Sigmoid colon (tissue), 7 donors: ENCODE data around the gene C1orf167. TPM values are rescaled to one million over a fixed set of nuclear protein-coding genes. Genes with fewer than 3 reads are reported as not detected.

Experiments used
- DNase-seq: peaks from one replicate; pipeline ENCODE4 v3.0.0-alpha.2; 2019
- H3K27ac ChIP-seq, 4 donors: fragments of 200-600 bp; sonication (generic); one replicate each; pipeline ENCODE4 v1.5.1; 2016 to 2019; ENCODE audit warnings: mild to moderate bottlenecking in 1 of 4
- H3K27me3 ChIP-seq, 3 donors: fragments of 200-600 bp; sonication (generic); one replicate each; pipeline ENCODE4 v1.5.1; 2019; ENCODE audit warnings: mild to moderate bottlenecking in 1 of 3
- H3K36me3 ChIP-seq, 4 donors: fragments of 200-600 bp; sonication (generic); one replicate each; pipeline ENCODE4 v1.5.1; 2016 to 2019
- H3K4me1 ChIP-seq, 4 donors: fragments of 200-600 bp; sonication (generic); one replicate each; pipeline ENCODE4 v1.5.1; 2017 to 2019
- H3K4me3 ChIP-seq, 4 donors: fragments of 200-600 bp; sonication (generic); one replicate each; pipeline ENCODE4 v1.5.1; 2017 to 2019; ENCODE audit warnings: mild to moderate bottlenecking in 2 of 4, moderate library complexity in 1 of 4
- H3K9me3 ChIP-seq, 4 donors: fragments of 200-600 bp in 3 of 4; sonication (generic) in 3 of 4; one replicate each; pipeline versions ENCODE4 v1.5.1 to v1.6.1; 2013 to 2019
- CTCF ChIP-seq, 4 experiments: fragments of 450-650 bp in 3 of 4; fragments of 200-600 bp in 1 of 4; IDR thresholded peaks; one replicate each; pipeline ENCODE4 v1.5.1; 2016 to 2019; ENCODE audit warnings: antibody characterized with exemption in 4 of 4, mild to moderate bottlenecking in 3 of 4, moderate library complexity in 2 of 4
- EP300 ChIP-seq, 4 donors: sonication (generic); formaldehyde crosslinking; IDR thresholded peaks; one replicate each; pipeline ENCODE4 v1.6.1; 2017; ENCODE audit warnings: antibody characterized with exemption in 4 of 4
- POLR2A ChIP-seq, 2 donors: fragments of 450-650 bp; IDR thresholded peaks; one replicate each; pipeline ENCODE4 v1.6.1; 2016; ENCODE audit warnings: antibody characterized with exemption in 2 of 2, mild to moderate bottlenecking in 2 of 2, moderate library complexity in 2 of 2
- POLR2AphosphoS5 ChIP-seq, 4 donors: sonication (generic); formaldehyde crosslinking; IDR thresholded peaks; one replicate each; pipeline ENCODE4 v1.6.1; 2017; ENCODE audit warnings: antibody characterized with exemption in 4 of 4
- WGBS, 2 donors: extraction: QIAGEN DNeasy Blood & Tissue Kit; methylation state at CpG; one replicate each; pipeline ENCODE4 v1.1.7; 2013; 5-methylcytosine and 5-hydroxymethylcytosine counted together
- intact Hi-C: fragments of 100-400 bp; cut with DNase I; formaldehyde crosslinking; loops from one replicate; pipeline ENCODE4 v1.15.1; 2023
- polyA plus RNA-seq, 3 donors: library from polyadenylated mRNA; stranded (reverse); fragments of 200-250 nt; gene quantifications; one replicate each; pipeline ENCODE4 v1.2.3, GENCODE V29; 2013
- total RNA-seq, 4 donors: library from RNA; depleted of rRNA; stranded (reverse); fragments of >200 nt; gene quantifications; one replicate each; pipeline ENCODE4 v1.1.0, GENCODE V29; 2016
- donor health status: healthy with polysubstance abuse.
- donor health status: Bipolar disorder and iron deficiency.
- donor health status: healthy.

C1orf167 gene
- total and polyA plus RNA-seq, 7 donors, result 0.66 to 2.4 (median 1.7) TPM; not detected in 1

- intact Hi-C loops, result loop anchor here (5.0 kb wide), 3 partner anchors 54 to 194 kb away; no protein-coding TSS in a partner anchor
- H3K9me3 ChIP-seq, result no peaks in the 10 kb centered on the region
- TF ChIP-seq EP300 (IDR thresholded peaks at IDR 0.05), result no peak
- no peak for TF ChIP-seq POLR2AphosphoS5 (IDR thresholded peaks at IDR 0.05)
- TF ChIP-seq POLR2A (IDR thresholded peaks at IDR 0.05), result no peak
- no peak for TF ChIP-seq CTCF (IDR thresholded peaks at IDR 0.05)
- H3K4me3 ChIP-seq, result no peak overlapping the region
- H3K27ac ChIP-seq, result no peak overlapping the region
- peaks cover 63 to 100% (median 76%) of the 10 kb centered on the region in 4 donors for H3K36me3 ChIP-seq
- no peak for DNase-seq
- no peaks in the 10 kb centered on the region for H3K27me3 ChIP-seq
- 90 to 93% methylated on average over 11 of the region's 11 CpGs for WGBS, 2 donors
- H3K4me1 ChIP-seq, result no peaks in the 10 kb centered on the region
These were observed 75.9 kb downstream of the C1orf167 start for GRCh38 chr1:11837767-11838348.

GRCh38 chr1:11838349-11839272, 76.6 kb downstream of the C1orf167 start:
- peak; percentile 86 for DNase-seq
- WGBS, 2 donors, result 65 to 69% methylated on average over 40 of the region's 40 CpGs
- peaks cover 60 to 98% (median 72%) of the 10 kb centered on the region in 4 donors for H3K36me3 ChIP-seq
- no peaks in the 10 kb centered on the region for H3K27me3 ChIP-seq
- intact Hi-C loops, result loop anchor here (5.0 kb wide), 3 partner anchors 54 to 194 kb away; no protein-coding TSS in a partner anchor
- TF ChIP-seq POLR2A (IDR thresholded peaks at IDR 0.05) (no peak), POLR2AphosphoS5 (IDR thresholded peaks at IDR 0.05) (peak in 1 of 4 donors; percentile 31), EP300 (IDR thresholded peaks at IDR 0.05) (no peak), CTCF (IDR thresholded peaks at IDR 0.05) (peak; percentile 92 to 98 (median 94))
- H3K4me3 ChIP-seq, result no peak overlapping the region
- H3K4me1 ChIP-seq, result no peaks in the 10 kb centered on the region
- no peak overlapping the region for H3K27ac ChIP-seq
- no peaks in the 10 kb centered on the region for H3K9me3 ChIP-seq

Other genes starting within 250 kb of the C1orf167 start
- 1 to 10 TPM; 3.5 to 9.7 (median 6.7) TPM for gene FBXO2, start 107.8 kb upstream of the C1orf167 start, total RNA-seq
- 1 to 10 TPM in 2 of 3 donors, not detected in 1; 1.2 to 2.8 TPM for gene FBXO2, start 107.8 kb upstream of the C1orf167 start, polyA plus RNA-seq
- gene FBXO44, start 107.3 kb upstream of the C1orf167 start, total RNA-seq, result 10 to 100 TPM; 12.5 to 27.3 (median 23.4) TPM
- gene FBXO44, start 107.3 kb upstream of the C1orf167 start, polyA plus RNA-seq, result 10 to 100 TPM in 1 of 3 donors, 1 to 10 TPM in 2; 1.6 to 14.2 (median 3.0) TPM
- 10 to 100 TPM in 3 of 4 donors, 1 to 10 TPM in 1; 9.2 to 19.9 (median 11.5) TPM for gene FBXO6, start 98.0 kb upstream of the C1orf167 start, total RNA-seq
- gene FBXO6, start 98.0 kb upstream of the C1orf167 start, polyA plus RNA-seq, result 10 to 100 TPM in 1 of 3 donors, 1 to 10 TPM in 2; 6.9 to 17.8 (median 9.0) TPM
- gene MAD2L2, start 81.0 kb upstream of the C1orf167 start, total RNA-seq, result 10 to 100 TPM; 28.2 to 57.9 (median 41.4) TPM
- gene MAD2L2, start 81.0 kb upstream of the C1orf167 start, polyA plus RNA-seq, result 10 to 100 TPM in 2 of 3 donors, 1 to 10 TPM in 1; 8.8 to 26.4 (median 15.0) TPM
- gene DRAXIN, start 70.5 kb upstream of the C1orf167 start, total RNA-seq, result under 1 TPM in 2 of 4 donors, not detected in 2; 0.28 to 0.36 TPM
- gene DRAXIN, start 70.5 kb upstream of the C1orf167 start, polyA plus RNA-seq, result under 1 TPM in 1 of 3 donors, not detected in 2; 0.13 TPM
- gene AGTRAP, start 26.1 kb upstream of the C1orf167 start, total RNA-seq, result 10 to 100 TPM; 22.8 to 58.3 (median 33.6) TPM
- 10 to 100 TPM in 2 of 3 donors, 1 to 10 TPM in 1; 6.7 to 57.3 (median 12.0) TPM for gene AGTRAP, start 26.1 kb upstream of the C1orf167 start, polyA plus RNA-seq
- 10 to 100 TPM; 16.8 to 38.3 (median 27.9) TPM for gene MTHFR, start 43.8 kb downstream of the C1orf167 start, total RNA-seq
- gene MTHFR, start 43.8 kb downstream of the C1orf167 start, polyA plus RNA-seq, result 10 to 100 TPM in 2 of 3 donors, 1 to 10 TPM in 1; 6.6 to 34.6 (median 13.6) TPM
- gene CLCN6, start 44.0 kb downstream of the C1orf167 start, total RNA-seq, result 10 to 100 TPM; 12.1 to 19.7 (median 16.1) TPM
- gene CLCN6, start 44.0 kb downstream of the C1orf167 start, polyA plus RNA-seq, result 10 to 100 TPM in 1 of 3 donors, 1 to 10 TPM in 2; 3.0 to 17.6 (median 3.7) TPM
- gene NPPA, start 85.6 kb downstream of the C1orf167 start, total RNA-seq, result not detected
- 1 to 10 TPM in 1 of 3 donors, under 1 TPM in 1, not detected in 1; 0.92 to 8.6 TPM for gene NPPA, start 85.6 kb downstream of the C1orf167 start, polyA plus RNA-seq
- gene NPPB, start 96.8 kb downstream of the C1orf167 start, total RNA-seq, result not detected
- gene NPPB, start 96.8 kb downstream of the C1orf167 start, polyA plus RNA-seq, result 1 to 10 TPM in 2 of 3 donors, not detected in 1; 2.0 to 8.4 TPM
- 10 to 100 TPM; 46.6 to 86.7 (median 66.6) TPM for gene KIAA2013, start 164.2 kb downstream of the C1orf167 start, total RNA-seq
- 10 to 100 TPM; 26.4 to 61.2 (median 28.9) TPM for gene KIAA2013, start 164.2 kb downstream of the C1orf167 start, polyA plus RNA-seq
- 10 to 100 TPM; 41.1 to 76.2 (median 51.0) TPM for gene PLOD1, start 172.5 kb downstream of the C1orf167 start, total RNA-seq
- gene PLOD1, start 172.5 kb downstream of the C1orf167 start, polyA plus RNA-seq, result 10 to 100 TPM in 2 of 3 donors, 1 to 10 TPM in 1; 5.4 to 40.9 (median 16.2) TPM
- gene MFN2, start 218.3 kb downstream of the C1orf167 start, total RNA-seq, result 100 to 1,000 TPM in 2 of 4 donors, 10 to 100 TPM in 2; 83.9 to 121 (median 96.9) TPM
- gene MFN2, start 218.3 kb downstream of the C1orf167 start, polyA plus RNA-seq, result 10 to 100 TPM; 33.0 to 61.5 (median 58.0) TPM